GM18519 (cell line): ENCODE results near the gene ADGRA3.
"Not testable (repeated sequence)": the region's sequence is repeated elsewhere in the genome, so short reads cannot be mapped to it uniquely, and the experiment has no call there.

Source experiments
- ATAC-seq: cut with Tn5 transposase; IDR thresholded peaks from one replicate; pipeline ENCODE4 v1.9.1; 2021; ENCODE audit warnings: mild to moderate bottlenecking, moderate library complexity; ENCODE audit not compliant: unreplicated experiment, low FRiP score

ADGRA3 gene

DNA sequence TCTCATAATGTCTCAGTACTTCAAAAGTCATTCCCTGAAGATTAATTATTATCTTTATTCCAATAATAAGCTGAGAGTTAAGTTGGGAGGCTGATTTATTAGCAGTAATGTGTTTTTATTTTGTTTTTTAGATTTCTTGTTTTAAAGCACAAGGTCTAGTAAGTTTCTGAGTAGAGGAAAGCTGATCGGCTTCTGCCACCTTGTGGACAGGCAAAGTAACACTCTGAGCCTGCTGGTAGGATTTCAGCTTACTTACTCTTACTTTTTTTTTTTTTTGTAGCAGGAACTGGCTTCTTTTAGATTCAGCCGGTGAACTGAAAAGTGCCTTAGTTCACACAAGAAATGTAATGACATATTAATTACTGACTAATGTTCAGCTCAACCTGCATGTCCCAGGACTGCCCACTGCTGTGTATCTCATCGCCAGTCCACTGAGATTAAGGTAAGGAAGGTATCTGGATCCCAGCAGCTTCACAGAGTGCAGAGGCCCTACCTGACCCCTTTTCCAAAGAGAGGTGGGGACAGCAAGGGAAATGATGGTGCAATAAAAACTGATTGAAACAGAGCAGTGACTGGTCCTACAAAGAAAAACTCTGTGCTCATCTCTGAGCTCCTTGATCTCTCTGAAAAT lies 126.5 kb downstream of the ADGRA3 start:
- peak; percentile 89 for ATAC-seq

DNA sequence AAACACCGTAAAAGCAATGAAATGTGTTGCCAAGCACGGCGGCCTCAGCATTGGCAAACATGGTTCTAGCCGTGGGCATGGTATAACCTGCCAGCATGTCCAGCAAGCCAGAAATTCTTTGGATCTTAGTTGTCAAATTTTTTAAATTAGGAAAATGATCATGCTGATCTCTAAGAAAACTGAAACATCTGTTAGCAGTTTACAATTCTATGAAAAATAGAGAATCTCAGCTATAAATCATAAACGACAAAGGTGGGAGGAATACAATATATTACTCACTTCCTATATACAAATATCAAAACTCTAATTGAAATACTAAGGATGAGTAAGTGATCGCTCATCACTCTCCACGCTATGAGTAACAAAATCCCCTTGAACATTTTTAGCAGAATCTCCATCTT lies 130.3 kb downstream of the ADGRA3 start:
- ATAC-seq: no peak

DNA sequence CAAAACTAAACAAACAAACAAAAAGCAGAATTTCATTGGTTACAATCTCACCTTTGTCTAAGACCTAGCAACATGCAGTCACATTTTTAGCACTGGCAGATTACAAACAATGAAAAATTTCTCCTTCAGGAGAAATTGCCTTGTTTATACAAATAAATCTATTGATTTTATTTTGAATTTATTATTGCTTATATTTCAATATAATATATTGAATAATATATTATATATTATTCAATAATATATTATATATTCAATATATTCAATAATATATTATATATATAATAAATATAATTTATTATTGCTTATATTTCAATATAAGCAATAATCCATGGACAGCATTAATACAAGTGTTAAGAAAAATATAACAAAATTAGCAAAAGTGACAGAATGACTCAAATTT lies 131.7 kb downstream of the ADGRA3 start:
- ATAC-seq: no peak

DNA sequence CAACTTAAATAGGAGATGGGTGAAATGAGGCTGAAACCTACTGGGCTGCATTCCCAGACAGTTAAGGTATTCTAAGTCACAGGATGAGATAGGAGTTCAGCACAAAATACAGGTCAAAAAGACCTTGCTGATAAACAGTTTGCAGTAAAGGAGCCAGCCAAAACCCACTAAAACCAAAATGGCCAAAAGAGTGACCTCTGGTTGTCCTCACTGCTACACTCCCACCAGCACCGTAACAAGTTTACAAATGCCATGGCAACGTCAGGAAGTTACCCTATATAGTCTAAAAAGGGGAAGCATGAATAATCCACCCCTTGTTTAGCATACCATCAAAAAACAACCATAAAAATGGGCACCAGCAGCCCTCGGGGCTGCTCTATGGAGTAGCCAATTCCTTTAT lies 133.7 kb downstream of the ADGRA3 start:
- ATAC-seq: not testable (repeated sequence)

DNA sequence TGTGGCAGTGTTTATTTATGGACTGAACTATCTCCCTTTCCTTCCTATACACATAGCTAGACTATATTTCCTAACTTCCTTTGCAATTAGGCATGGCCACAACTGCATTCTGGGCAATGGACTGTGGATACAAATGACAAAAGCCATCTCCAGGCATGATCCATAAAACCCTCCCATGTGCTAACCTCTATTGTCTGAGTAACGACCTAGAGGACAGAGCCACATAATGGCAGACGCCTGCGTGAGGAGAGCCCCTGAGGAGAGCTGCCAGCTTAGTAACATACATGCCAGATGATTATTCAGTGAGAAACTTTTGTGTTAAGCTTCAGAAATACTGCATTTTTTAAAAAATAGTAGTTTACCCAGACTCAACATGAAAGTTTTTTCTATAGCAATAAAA lies 142.9 kb downstream of the ADGRA3 start:
- ATAC-seq: no peak

DNA sequence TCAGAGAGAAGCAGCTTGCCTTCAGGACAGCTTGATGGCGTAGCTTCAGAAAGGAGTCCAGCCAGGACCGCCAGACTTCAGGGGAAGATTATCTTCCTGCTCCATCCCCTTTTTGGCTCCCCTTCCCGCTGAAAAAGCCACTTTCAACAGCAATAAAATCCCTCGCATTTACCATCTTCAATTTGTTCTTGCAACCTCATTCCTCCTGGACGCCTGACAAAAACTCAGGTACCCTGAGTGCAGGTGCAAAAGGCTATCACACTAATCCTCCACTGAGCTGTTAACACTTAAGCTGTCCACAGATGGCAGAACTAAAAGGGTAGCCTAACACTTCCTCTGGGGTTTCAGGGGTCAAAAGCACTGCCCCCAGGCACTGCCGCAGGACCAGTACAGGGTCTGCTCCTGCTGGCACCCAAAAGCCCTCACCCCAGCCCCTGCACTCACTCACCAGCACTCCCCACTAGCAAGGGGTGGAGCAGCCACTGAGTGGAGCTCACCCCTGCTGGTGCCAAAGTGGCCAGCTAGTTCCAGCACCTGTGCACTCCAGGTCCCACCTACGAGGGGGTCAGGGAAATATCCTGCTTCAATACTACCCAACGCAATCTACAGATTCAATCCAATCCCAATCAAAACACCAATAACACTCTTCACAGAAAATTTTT lies 145.8 kb downstream of the ADGRA3 start:
- ATAC-seq: no peak

DNA sequence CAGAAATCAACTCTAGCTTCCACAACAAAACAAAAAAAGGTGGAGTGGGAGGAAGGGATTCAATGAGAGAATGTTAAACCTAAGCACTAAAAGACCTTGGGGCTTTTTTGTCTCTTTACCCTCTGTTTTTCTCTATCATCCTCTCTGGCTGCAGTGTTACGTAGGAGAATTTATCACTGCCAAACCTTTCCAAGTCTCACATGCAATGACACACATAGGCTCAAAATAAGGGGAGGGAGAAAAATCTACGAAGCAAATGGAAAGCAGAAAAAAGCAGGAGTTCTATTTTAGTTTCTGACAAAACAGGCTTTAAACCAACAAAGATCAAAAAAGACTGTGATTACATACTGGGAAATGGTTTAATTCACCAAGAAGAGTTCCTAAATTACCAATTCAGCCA lies 152.1 kb downstream of the ADGRA3 start:
- no peak for ATAC-seq

DNA sequence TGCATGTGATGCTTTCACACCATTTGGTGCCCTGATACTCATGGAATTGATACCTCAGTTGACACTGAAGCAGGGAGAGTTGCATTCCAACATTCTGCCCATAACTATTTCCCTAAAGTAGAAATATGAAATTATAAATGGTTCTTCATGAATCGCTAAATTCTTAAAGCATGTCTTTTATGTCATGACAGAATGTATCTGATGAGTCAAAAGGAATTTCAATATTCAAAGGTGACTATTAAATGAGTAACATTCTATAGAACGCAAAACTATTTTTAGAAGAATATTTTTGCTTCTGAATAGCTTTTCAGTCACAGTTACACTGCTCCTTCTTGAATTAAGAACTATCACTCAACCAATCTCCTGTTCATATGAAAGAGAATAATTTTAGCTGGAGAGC lies 152.8 kb downstream of the ADGRA3 start:
- no peak for ATAC-seq

DNA sequence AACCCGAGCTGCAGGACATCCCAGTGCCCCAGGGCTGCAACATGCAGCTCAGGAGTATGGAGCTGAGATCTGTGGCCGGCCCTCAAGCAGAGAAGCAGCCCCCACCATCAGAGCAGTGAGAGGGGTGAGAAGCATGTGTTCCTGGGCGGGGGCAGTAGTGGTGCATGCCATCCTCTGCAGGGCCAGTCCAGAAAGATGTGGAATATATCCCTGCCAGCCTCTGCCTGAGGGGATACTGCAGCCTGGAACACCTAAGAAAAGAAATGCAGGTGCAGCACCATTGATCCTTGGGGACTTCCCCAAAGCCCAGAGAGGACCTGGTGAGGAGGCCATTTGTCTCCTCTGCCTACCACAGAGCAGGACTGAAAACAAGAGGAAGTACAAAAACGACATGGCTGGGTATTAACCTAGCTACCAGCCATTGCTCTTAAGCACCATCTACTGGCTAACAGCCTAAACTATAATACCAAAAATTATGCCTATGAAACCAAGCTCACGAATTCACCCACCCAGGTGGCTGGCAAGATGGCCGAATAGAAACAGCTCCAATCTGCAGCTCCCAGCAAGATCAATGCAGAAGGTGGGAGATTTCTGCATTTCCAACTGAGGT lies 158.8 kb downstream of the ADGRA3 start:
- peak; percentile 59 for ATAC-seq

DNA sequence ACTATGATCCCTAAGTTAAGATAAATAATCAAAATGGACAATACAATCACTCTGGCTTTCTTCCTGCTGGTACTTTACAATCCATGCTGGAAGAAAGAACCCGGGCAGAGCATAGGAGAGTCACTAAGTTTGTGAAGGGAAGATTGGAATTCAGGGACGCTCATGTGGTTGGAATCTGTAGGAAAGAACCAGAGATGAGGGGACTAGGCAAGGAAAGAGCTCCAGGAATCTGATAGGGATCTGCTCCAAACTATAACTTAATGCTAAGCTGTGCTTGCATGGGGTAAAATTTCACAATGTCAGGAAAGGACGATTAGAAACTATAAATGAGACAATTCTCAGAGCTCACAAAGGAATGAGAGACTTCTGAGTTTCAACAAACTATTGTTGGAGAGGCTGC lies 167.5 kb downstream of the ADGRA3 start:
- ATAC-seq: no peak

DNA sequence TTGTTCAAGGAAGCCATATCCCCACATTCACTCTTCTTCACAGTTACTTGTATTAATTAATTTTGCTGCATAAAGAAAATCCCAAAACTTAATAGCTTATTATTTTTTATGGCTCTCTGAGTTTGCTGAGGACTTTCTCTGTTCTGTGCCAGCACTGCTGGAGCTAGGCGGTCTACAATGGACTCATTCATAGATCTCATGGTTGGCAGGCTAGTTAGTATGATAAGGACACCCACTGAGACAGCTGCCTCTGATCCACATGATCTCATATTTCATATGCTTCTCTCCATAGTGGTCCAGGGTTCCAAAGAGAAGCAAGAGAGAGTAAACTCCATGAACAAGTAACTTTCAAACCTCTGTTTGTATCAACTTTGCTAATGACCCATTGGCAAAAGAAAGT lies 170.2 kb downstream of the ADGRA3 start:
- ATAC-seq: no peak

DNA sequence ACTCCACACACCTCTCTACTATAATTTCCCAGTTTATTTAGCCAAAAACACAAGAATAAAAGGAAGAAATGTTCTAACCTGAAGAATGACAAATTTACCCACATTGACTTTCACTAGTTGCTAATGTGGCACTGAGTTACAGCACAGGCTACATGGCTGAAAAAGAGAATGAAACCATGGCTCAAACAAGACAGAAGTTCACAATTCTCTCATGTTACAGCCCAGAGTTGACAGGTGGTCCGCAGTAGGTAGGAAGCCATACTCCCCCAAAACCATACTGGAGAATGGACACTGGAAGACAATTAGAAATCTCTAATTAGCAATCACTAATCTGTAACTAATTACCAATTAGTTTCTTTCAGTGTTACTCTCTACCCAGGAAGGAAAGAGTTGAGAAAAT lies 170.8 kb downstream of the ADGRA3 start:
- ATAC-seq: no peak

DNA sequence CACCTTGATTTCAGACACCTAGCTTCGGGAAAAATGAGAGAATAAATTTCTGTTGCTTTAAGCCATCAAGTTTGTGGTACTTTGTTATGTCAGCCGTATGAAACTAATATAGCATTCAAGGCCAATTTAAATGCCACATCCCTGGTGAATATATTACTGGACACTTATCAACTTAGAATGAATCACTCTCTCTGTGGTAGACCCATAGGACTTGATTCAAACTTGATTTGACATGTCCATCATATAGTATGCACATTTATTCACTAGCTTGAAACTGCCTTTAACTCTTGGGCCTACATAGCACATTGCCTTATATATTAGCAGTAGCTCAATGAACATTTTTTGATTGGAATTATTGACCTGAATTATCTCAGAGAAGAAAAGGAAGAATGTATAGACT lies 172.3 kb downstream of the ADGRA3 start:
- ATAC-seq: no peak

DNA sequence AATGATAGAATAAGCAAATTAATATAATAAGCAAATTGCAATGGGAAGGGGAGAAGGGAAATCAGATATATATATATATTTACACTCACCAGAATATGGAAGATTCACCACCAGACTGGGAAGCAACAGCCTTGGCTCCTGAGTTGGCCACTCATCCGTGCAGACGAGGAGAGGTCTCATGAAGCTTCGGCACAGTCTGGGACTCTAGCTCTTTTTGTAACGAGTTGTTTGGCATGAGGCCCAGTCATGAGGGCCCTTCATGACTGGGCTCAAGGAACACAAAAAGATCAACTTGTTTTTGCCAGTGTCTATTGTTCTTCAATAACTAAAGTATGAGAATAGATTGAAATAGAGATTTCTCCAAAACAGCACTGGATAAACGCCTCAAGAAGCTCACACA lies 176.4 kb downstream of the ADGRA3 start:
- no peak for ATAC-seq

DNA sequence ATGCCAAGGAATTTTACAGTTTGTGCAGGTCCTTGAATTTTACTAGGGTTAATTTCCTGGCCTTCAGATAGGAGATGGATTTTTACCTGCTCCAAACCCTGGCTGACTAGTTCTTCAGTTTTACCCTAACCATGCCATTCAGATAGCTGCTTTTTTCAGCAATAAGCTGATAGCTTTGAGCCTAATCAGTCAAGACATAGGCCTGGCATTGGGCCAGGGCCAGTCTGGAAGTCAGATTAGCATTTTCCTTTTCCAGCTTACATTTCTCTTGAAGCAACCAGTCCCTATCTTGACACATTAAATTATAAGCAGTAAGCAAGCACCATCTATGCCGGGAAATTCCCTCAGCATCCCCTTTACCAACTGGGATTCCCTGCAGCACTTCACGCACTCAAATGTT lies 177.1 kb downstream of the ADGRA3 start:
- no peak for ATAC-seq
